Measurements from ENCODE around the gene POTEM. TPM values are rescaled to one million over a fixed set of nuclear protein-coding genes. Genes with fewer than 3 reads are reported as not detected.
"Not testable (repeated sequence)": the region's sequence is repeated elsewhere in the genome, so short reads cannot be mapped to it uniquely, and the experiment has no call there.

Gene POTEM
- total and polyA plus RNA-seq, 10 of the 15 experiments (the other 5 are each of a cell fraction or from before 2014, with no cell fraction given): 0.04 TPM; not detected in 9

GRCh38 chr14:19007678-19008077 lies 40.4 kb downstream of the POTEM start:
- SMC1A ChIA-PET (ENCODE audit: uncharacterized antibody, unreplicated experiment); H3K4me1 ChIP-seq (ENCODE audit: control insufficient read depth, insufficient read depth, low read length); intact Hi-C loops (cut with micrococcal nuclease; ENCODE audit: unreplicated experiment); CTCF ChIA-PET; H2AFZ ChIP-seq (ENCODE audit: control insufficient read depth, low read depth, low read length); FAIRE-seq; H3K4me2 ChIP-seq (ENCODE audit: control insufficient read depth, insufficient read depth); H3K36me3 ChIP-seq (ENCODE audit: control insufficient read depth in 2 of 2, insufficient read depth in 2 of 2, low read length in 1 of 2); in situ Hi-C loops (cut with MboI); BruUV-seq (replicated peaks); POLR2A ChIA-PET; RAD21 ChIA-PET (ENCODE audit: unreplicated experiment); H3K4me3 ChIP-seq; H3K27me3 ChIP-seq (replicated peaks in 1 of 2; ENCODE audit: control insufficient read depth in 2 of 2, insufficient read depth in 2 of 2, low read length in 1 of 2); ATAC-seq; H3K9ac ChIP-seq (ENCODE audit: control insufficient read depth, insufficient read depth, low read length); DNase-seq (ENCODE audit: low read depth, low spot score); H3K9me3 ChIP-seq (replicated peaks; ENCODE audit: control insufficient read depth, insufficient read depth, low read length); H3K79me2 ChIP-seq (ENCODE audit: control insufficient read depth, insufficient read depth, low read length); H3K27ac ChIP-seq (ENCODE audit: control insufficient read depth, insufficient read depth); H4K20me1 ChIP-seq (ENCODE audit: control insufficient read depth, insufficient read depth): not testable (repeated sequence)
- WGBS (ENCODE audit: insufficient coverage, insufficient replicate concordance, low lambda C conversion rate, missing lambda C conversion rate): 6% methylated on average over 2 of the region's 6 CpGs

GRCh38 chr14:19011029-19011428 lies 43.8 kb downstream of the POTEM start:
- H3K9ac ChIP-seq (ENCODE audit: control insufficient read depth, insufficient read depth, low read length); H3K4me2 ChIP-seq (ENCODE audit: control insufficient read depth, insufficient read depth); H3K4me1 ChIP-seq (ENCODE audit: control insufficient read depth, insufficient read depth, low read length); BruUV-seq (replicated peaks); intact Hi-C loops (cut with micrococcal nuclease; ENCODE audit: unreplicated experiment); SMC1A ChIA-PET (ENCODE audit: uncharacterized antibody, unreplicated experiment); DNase-seq (ENCODE audit: low read depth, low spot score); H3K27ac ChIP-seq (ENCODE audit: control insufficient read depth, insufficient read depth); H2AFZ ChIP-seq (ENCODE audit: control insufficient read depth, low read depth, low read length); H3K79me2 ChIP-seq (ENCODE audit: control insufficient read depth, insufficient read depth, low read length); H4K20me1 ChIP-seq (ENCODE audit: control insufficient read depth, insufficient read depth); H3K9me3 ChIP-seq (replicated peaks; ENCODE audit: control insufficient read depth, insufficient read depth, low read length); H3K27me3 ChIP-seq (replicated peaks in 1 of 2; ENCODE audit: control insufficient read depth in 2 of 2, insufficient read depth in 2 of 2, low read length in 1 of 2); ATAC-seq; POLR2A ChIA-PET; CTCF ChIA-PET; FAIRE-seq; in situ Hi-C loops (cut with MboI); H3K36me3 ChIP-seq (ENCODE audit: control insufficient read depth in 2 of 2, insufficient read depth in 2 of 2, low read length in 1 of 2); H3K4me3 ChIP-seq; RAD21 ChIA-PET (ENCODE audit: unreplicated experiment): not testable (repeated sequence)
- 22% methylated on average over 6 of the region's 10 CpGs for WGBS (ENCODE audit: insufficient coverage, insufficient replicate concordance, low lambda C conversion rate, missing lambda C conversion rate)

- H3K79me2 ChIP-seq (ENCODE audit: control insufficient read depth, insufficient read depth, low read length); FAIRE-seq; intact Hi-C loops (cut with micrococcal nuclease; ENCODE audit: unreplicated experiment); DNase-seq (ENCODE audit: low read depth, low spot score); H3K4me3 ChIP-seq; H3K4me1 ChIP-seq (ENCODE audit: control insufficient read depth, insufficient read depth, low read length); H3K4me2 ChIP-seq (ENCODE audit: control insufficient read depth, insufficient read depth); H3K9ac ChIP-seq (ENCODE audit: control insufficient read depth, insufficient read depth, low read length); H4K20me1 ChIP-seq (ENCODE audit: control insufficient read depth, insufficient read depth); H2AFZ ChIP-seq (ENCODE audit: control insufficient read depth, low read depth, low read length); SMC1A ChIA-PET (ENCODE audit: uncharacterized antibody, unreplicated experiment); POLR2A ChIA-PET; H3K27me3 ChIP-seq (replicated peaks in 1 of 2; ENCODE audit: control insufficient read depth in 2 of 2, insufficient read depth in 2 of 2, low read length in 1 of 2); in situ Hi-C loops (cut with MboI); RAD21 ChIA-PET (ENCODE audit: unreplicated experiment); H3K36me3 ChIP-seq (ENCODE audit: control insufficient read depth in 2 of 2, insufficient read depth in 2 of 2, low read length in 1 of 2); ATAC-seq; CTCF ChIA-PET; H3K27ac ChIP-seq (ENCODE audit: control insufficient read depth, insufficient read depth); BruUV-seq (replicated peaks); H3K9me3 ChIP-seq (replicated peaks; ENCODE audit: control insufficient read depth, insufficient read depth, low read length): not testable (repeated sequence)
- 33% methylated on average over 1 of the region's 5 CpGs for WGBS (ENCODE audit: insufficient coverage, insufficient replicate concordance, low lambda C conversion rate, missing lambda C conversion rate)
Measured at GRCh38 chr14:19011703-19012102, 44.5 kb downstream of the POTEM start.

- POLR2A ChIA-PET; intact Hi-C loops (cut with micrococcal nuclease; ENCODE audit: unreplicated experiment); H3K4me1 ChIP-seq (ENCODE audit: control insufficient read depth, insufficient read depth, low read length); CTCF ChIA-PET; BruUV-seq (replicated peaks); in situ Hi-C loops (cut with MboI); H2AFZ ChIP-seq (ENCODE audit: control insufficient read depth, low read depth, low read length); H3K9me3 ChIP-seq (replicated peaks; ENCODE audit: control insufficient read depth, insufficient read depth, low read length); H3K79me2 ChIP-seq (ENCODE audit: control insufficient read depth, insufficient read depth, low read length); FAIRE-seq; H3K4me3 ChIP-seq; SMC1A ChIA-PET (ENCODE audit: uncharacterized antibody, unreplicated experiment); H3K27ac ChIP-seq (ENCODE audit: control insufficient read depth, insufficient read depth); H3K36me3 ChIP-seq (ENCODE audit: control insufficient read depth in 2 of 2, insufficient read depth in 2 of 2, low read length in 1 of 2); H3K4me2 ChIP-seq (ENCODE audit: control insufficient read depth, insufficient read depth); RAD21 ChIA-PET (ENCODE audit: unreplicated experiment); H3K9ac ChIP-seq (ENCODE audit: control insufficient read depth, insufficient read depth, low read length); DNase-seq (ENCODE audit: low read depth, low spot score); H3K27me3 ChIP-seq (replicated peaks in 1 of 2; ENCODE audit: control insufficient read depth in 2 of 2, insufficient read depth in 2 of 2, low read length in 1 of 2); ATAC-seq; H4K20me1 ChIP-seq (ENCODE audit: control insufficient read depth, insufficient read depth): not testable (repeated sequence)
- no CpG with 5 or more reads among the region's 3 CpGs for WGBS (ENCODE audit: insufficient coverage, insufficient replicate concordance, low lambda C conversion rate, missing lambda C conversion rate)
Measured at GRCh38 chr14:19015185-19015584, 48.0 kb downstream of the POTEM start.

Measured in GM12878 (cell line).